ENCODE results near the gene FLAD1.

The FLAD1 gene

GRCh38 chr1:154955039-154955717 lies 28.0 kb upstream of the FLAD1 start:
- Histone ChIP-seq H3K9ac (ENCODE audit: low read depth, low read length) (peak overlapping the region; percentile 82), H3K27me3 (ENCODE audit: insufficient read depth, low read length) (no peaks in the 10 kb centered on the region), H3K36me3 (ENCODE audit: insufficient read depth, low read depth, low read length) (peaks cover 16% of the 10 kb centered on the region; the same call in 1 of the 2 replicates), H3K4me1 (ENCODE audit: insufficient read depth, low read length) (peaks cover 18% of the 10 kb centered on the region), H3K9me3 (ENCODE audit: insufficient read depth, low read depth, low read length) (no peaks in the 10 kb centered on the region), H3K4me3 (ENCODE audit: low read length) (peak overlapping the region; percentile 82), H3K27ac (ENCODE audit: low read length) (peak overlapping the region; percentile 35)

- peaks cover 16% of the 10 kb centered on the region; the same call in 1 of the 2 replicates for H3K36me3 ChIP-seq (ENCODE audit: insufficient read depth, low read depth, low read length)
- peaks cover 18% of the 10 kb centered on the region for H3K4me1 ChIP-seq (ENCODE audit: insufficient read depth, low read length)
- no peaks in the 10 kb centered on the region for H3K9me3 ChIP-seq (ENCODE audit: insufficient read depth, low read depth, low read length)
- no peaks in the 10 kb centered on the region for H3K27me3 ChIP-seq (ENCODE audit: insufficient read depth, low read length)
- peak within 1 kb of the TSS; percentile 82 for H3K9ac ChIP-seq (ENCODE audit: low read depth, low read length)
- peak within 1 kb of the TSS; percentile 35 for H3K27ac ChIP-seq (ENCODE audit: low read length)
- H3K4me3 ChIP-seq (ENCODE audit: low read length), result peak within 1 kb of the TSS; percentile 82
These were observed 27.2 kb upstream of the FLAD1 start, which contains the start of gene PBXIP1 for GRCh38 chr1:154955718-154956543. Gene PBXIP1, minus strand, starts transcription at chr1:154956099. Its CDS starts 2,378 bp downstream, at chr1:154953721.

GRCh38 chr1:154956544-154956941 lies 26.6 kb upstream of the FLAD1 start:
- Histone ChIP-seq H3K36me3 (ENCODE audit: insufficient read depth, low read depth, low read length) (peaks cover 16% of the 10 kb centered on the region; the same call in 1 of the 2 replicates), H3K9ac (ENCODE audit: low read depth, low read length) (peak overlapping the region; percentile 82; the same call in 1 of the 2 replicates), H3K27ac (ENCODE audit: low read length) (peak overlapping the region; percentile 3), H3K27me3 (ENCODE audit: insufficient read depth, low read length) (no peaks in the 10 kb centered on the region), H3K9me3 (ENCODE audit: insufficient read depth, low read depth, low read length) (no peaks in the 10 kb centered on the region), H3K4me3 (ENCODE audit: low read length) (peak overlapping the region; percentile 82), H3K4me1 (ENCODE audit: insufficient read depth, low read length) (peaks cover 18% of the 10 kb centered on the region)

- Histone ChIP-seq H3K27me3 (ENCODE audit: insufficient read depth, low read length) (no peaks in the 10 kb centered on the region), H3K4me1 (ENCODE audit: insufficient read depth, low read length) (peaks cover 18% of the 10 kb centered on the region), H3K36me3 (ENCODE audit: insufficient read depth, low read depth, low read length) (peaks cover 16% of the 10 kb centered on the region; the same call in 1 of the 2 replicates), H3K27ac (ENCODE audit: low read length) (peak overlapping the region; percentile 3), H3K9ac (ENCODE audit: low read depth, low read length) (peak overlapping the region; percentile 82; the same call in 1 of the 2 replicates), H3K4me3 (ENCODE audit: low read length) (peak overlapping the region; percentile 82), H3K9me3 (ENCODE audit: insufficient read depth, low read depth, low read length) (no peaks in the 10 kb centered on the region)
These were observed 26.0 kb upstream of the FLAD1 start for GRCh38 chr1:154957091-154957657.

- Histone ChIP-seq H3K4me3 (ENCODE audit: low read length) (no peak overlapping the region), H3K27ac (ENCODE audit: low read length) (no peak overlapping the region), H3K27me3 (ENCODE audit: insufficient read depth, low read length) (no peaks in the 10 kb centered on the region), H3K9ac (ENCODE audit: low read depth, low read length) (no peak overlapping the region), H3K36me3 (ENCODE audit: insufficient read depth, low read depth, low read length) (peaks cover 19% of the 10 kb centered on the region), H3K4me1 (ENCODE audit: insufficient read depth, low read length) (peaks cover 18% of the 10 kb centered on the region), H3K9me3 (ENCODE audit: insufficient read depth, low read depth, low read length) (no peaks in the 10 kb centered on the region)
These were observed 25.1 kb upstream of the FLAD1 start for GRCh38 chr1:154958036-154958435.

DNA sequence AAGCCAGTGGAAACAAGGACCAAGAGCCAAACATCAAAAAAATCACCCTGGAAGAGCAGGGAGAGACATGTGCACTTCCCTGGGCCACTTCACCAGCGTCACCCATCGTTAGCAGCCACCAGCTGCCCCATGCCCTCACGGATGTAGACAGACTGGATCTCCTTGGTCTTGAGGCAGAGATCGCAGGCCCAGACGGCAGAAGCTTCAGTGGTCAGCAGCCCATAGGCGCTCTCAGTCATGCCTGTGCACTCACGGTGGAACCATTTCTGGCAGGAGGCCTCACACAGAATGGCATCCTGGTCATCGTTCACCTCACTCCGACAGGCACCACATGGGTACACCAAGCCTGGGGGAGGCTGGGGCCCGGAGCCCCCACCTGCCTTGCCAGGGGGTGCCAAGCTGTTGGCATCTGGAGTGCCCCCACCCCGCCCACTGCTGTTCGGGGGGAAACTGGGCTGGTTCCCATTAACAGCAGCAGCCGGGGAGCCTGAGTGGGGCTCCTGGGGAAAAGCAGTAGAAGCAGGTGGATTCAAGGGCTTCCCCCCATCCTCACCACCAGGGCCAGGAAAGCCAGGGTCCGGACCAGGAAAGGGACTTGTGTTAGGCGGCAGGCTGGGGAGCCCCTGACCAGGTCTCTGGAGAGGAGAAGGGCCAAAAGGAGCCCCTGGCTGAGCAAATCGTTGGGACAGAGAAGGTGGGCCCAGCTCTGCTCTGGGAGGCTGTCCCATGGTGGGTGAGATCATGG lies 24.3 kb upstream of the FLAD1 start:
- Histone ChIP-seq H3K9me3 (ENCODE audit: insufficient read depth, low read depth, low read length) (no peaks in the 10 kb centered on the region), H3K27ac (ENCODE audit: low read length) (no peak overlapping the region), H3K9ac (ENCODE audit: low read depth, low read length) (no peak overlapping the region), H3K4me3 (ENCODE audit: low read length) (no peak overlapping the region), H3K27me3 (ENCODE audit: insufficient read depth, low read length) (no peaks in the 10 kb centered on the region), H3K36me3 (ENCODE audit: insufficient read depth, low read depth, low read length) (peaks cover 27% of the 10 kb centered on the region), H3K4me1 (ENCODE audit: insufficient read depth, low read length) (peaks cover 18% of the 10 kb centered on the region)

DNA sequence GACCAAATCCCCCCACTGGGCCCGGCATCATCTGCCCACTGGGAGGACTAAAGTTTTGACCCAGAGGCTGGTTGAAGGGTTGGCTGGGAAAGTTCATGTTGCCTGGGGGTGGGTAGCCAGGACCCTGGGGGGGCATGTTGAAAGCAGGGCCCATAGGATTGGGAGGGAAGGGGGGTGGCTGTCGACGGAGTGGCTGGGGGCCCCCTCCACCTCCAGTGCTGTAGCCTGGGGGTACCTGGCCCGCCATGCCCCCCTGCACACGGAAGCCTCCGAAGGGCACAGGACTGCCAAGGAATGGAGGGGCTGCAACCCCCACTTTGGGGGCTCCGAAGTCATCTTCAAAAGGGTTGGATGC lies 23.7 kb upstream of the FLAD1 start:
- peaks cover 33% of the 10 kb centered on the region for H3K36me3 ChIP-seq (ENCODE audit: insufficient read depth, low read depth, low read length)
- peaks cover 18% of the 10 kb centered on the region for H3K4me1 ChIP-seq (ENCODE audit: insufficient read depth, low read length)
- no peak overlapping the region for H3K27ac ChIP-seq (ENCODE audit: low read length)
- H3K9ac ChIP-seq (ENCODE audit: low read depth, low read length), result no peak overlapping the region
- no peaks in the 10 kb centered on the region for H3K27me3 ChIP-seq (ENCODE audit: insufficient read depth, low read length)
- H3K9me3 ChIP-seq (ENCODE audit: insufficient read depth, low read depth, low read length), result no peaks in the 10 kb centered on the region
- H3K4me3 ChIP-seq (ENCODE audit: low read length), result no peak overlapping the region

GRCh38 chr1:154960446-154961136 lies 22.6 kb upstream of the FLAD1 start:
- no peaks in the 10 kb centered on the region for H3K27me3 ChIP-seq (ENCODE audit: insufficient read depth, low read length)
- H3K4me3 ChIP-seq (ENCODE audit: low read length), result peak overlapping the region; percentile 96
- H3K9me3 ChIP-seq (ENCODE audit: insufficient read depth, low read depth, low read length), result no peaks in the 10 kb centered on the region
- H3K4me1 ChIP-seq (ENCODE audit: insufficient read depth, low read length), result peaks cover 11% of the 10 kb centered on the region; the same call in 1 of the 2 replicates
- H3K36me3 ChIP-seq (ENCODE audit: insufficient read depth, low read depth, low read length), result peaks cover 45% of the 10 kb centered on the region
- peak overlapping the region; percentile 71; the same call in 1 of the 2 replicates for H3K9ac ChIP-seq (ENCODE audit: low read depth, low read length)
- peak overlapping the region; percentile 39 for H3K27ac ChIP-seq (ENCODE audit: low read length)

- H3K4me1 ChIP-seq (ENCODE audit: insufficient read depth, low read length), result peaks cover 11% of the 10 kb centered on the region; the same call in 1 of the 2 replicates
- no peaks in the 10 kb centered on the region for H3K27me3 ChIP-seq (ENCODE audit: insufficient read depth, low read length)
- peak within 1 kb of the TSS; percentile 96 for H3K4me3 ChIP-seq (ENCODE audit: low read length)
- peak within 1 kb of the TSS; percentile 39 for H3K27ac ChIP-seq (ENCODE audit: low read length)
- peak within 1 kb of the TSS; percentile 71 for H3K9ac ChIP-seq (ENCODE audit: low read depth, low read length)
- H3K36me3 ChIP-seq (ENCODE audit: insufficient read depth, low read depth, low read length), result peaks cover 54% of the 10 kb centered on the region
- H3K9me3 ChIP-seq (ENCODE audit: insufficient read depth, low read depth, low read length), result no peaks in the 10 kb centered on the region
These were observed 21.7 kb upstream of the FLAD1 start, which contains the start of gene PYGO2 for GRCh38 chr1:154961207-154962155. Gene PYGO2, minus strand, starts transcription at chr1:154961782. Its CDS starts 206 bp downstream, at chr1:154961576.

Data from iPS-20b (cell line).